ENCODE results near the gene FGF19.

- TF ChIP-seq, protein P1, sequence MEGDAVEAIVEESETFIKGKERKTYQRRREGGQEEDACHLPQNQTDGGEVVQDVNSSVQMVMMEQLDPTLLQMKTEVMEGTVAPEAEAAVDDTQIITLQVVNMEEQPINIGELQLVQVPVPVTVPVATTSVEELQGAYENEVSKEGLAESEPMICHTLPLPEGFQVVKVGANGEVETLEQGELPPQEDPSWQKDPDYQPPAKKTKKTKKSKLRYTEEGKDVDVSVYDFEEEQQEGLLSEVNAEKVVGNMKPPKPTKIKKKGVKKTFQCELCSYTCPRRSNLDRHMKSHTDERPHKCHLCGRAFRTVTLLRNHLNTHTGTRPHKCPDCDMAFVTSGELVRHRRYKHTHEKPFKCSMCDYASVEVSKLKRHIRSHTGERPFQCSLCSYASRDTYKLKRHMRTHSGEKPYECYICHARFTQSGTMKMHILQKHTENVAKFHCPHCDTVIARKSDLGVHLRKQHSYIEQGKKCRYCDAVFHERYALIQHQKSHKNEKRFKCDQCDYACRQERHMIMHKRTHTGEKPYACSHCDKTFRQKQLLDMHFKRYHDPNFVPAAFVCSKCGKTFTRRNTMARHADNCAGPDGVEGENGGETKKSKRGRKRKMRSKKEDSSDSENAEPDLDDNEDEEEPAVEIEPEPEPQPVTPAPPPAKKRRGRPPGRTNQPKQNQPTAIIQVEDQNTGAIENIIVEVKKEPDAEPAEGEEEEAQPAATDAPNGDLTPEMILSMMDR (IDR thresholded peaks at IDR 0.05; ENCODE audit: poor library complexity, severe bottlenecking): no peak
- TF ChIP-seq RAD21 (conservative IDR thresholded peaks at IDR 0.05): no peak
Observed at GRCh38 chr11:69695581-69695980, 8.2 kb downstream of the FGF19 start.
